Adipocyte (in vitro differentiated cells): Measurements from ENCODE around the gene LIPT1.

Experiments
- DNase-seq: peaks from one replicate; pipeline ENCODE4 v3.0.0-alpha.2; 2015; ENCODE audit warnings: low read depth
- H3K27me3 ChIP-seq: replicated peaks from 2 replicates; pipeline ENCODE4 v1.7.0; 2013; ENCODE audit warnings: mild to moderate bottlenecking, low read length, moderate library complexity; ENCODE audit not compliant: control insufficient read depth, insufficient read depth
- H3K36me3 ChIP-seq: 2 replicates; pipeline ENCODE4 v1.7.0; 2013; ENCODE audit warnings: low read length, mild to moderate bottlenecking, moderate library complexity; ENCODE audit not compliant: control insufficient read depth, insufficient read depth, severe bottlenecking
- H3K4me1 ChIP-seq: 2 replicates; pipeline ENCODE4 v1.7.0; 2013; ENCODE audit warnings: mild to moderate bottlenecking, low read length, moderate library complexity; ENCODE audit not compliant: control insufficient read depth, insufficient read depth
- H3K4me3 ChIP-seq: 2 replicates; pipeline ENCODE4 v1.7.0; 2013; ENCODE audit warnings: mild to moderate bottlenecking, low read length, moderate library complexity
- H3K9ac ChIP-seq: 2 replicates; pipeline ENCODE4 v1.7.0; 2013; ENCODE audit warnings: mild to moderate bottlenecking, low read length, moderate library complexity
- H3K9me3 ChIP-seq: 2 replicates; pipeline ENCODE4 v1.7.0; 2013; ENCODE audit warnings: mild to moderate bottlenecking, low read length, moderate library complexity; ENCODE audit not compliant: control insufficient read depth

LIPT1 gene

GRCh38 chr2:99141110-99142108 lies 13.4 kb upstream of the LIPT1 start, which contains the start of gene C2orf15:
C2orf15 (plus strand) TSS chr2:99141707; CDS start chr2:99150559, 8,852 bp downstream.
- Histone ChIP-seq H3K4me3 (peak within 1 kb of the TSS; percentile 95), H3K4me1 (peaks cover 10% of the 10 kb centered on the region), H3K9me3 (no peaks in the 10 kb centered on the region), H3K36me3 (no peaks in the 10 kb centered on the region), H3K27me3 (no peaks in the 10 kb centered on the region), H3K9ac (peak within 1 kb of the TSS; percentile 77)
- peak; percentile 92 for DNase-seq

- H3K9ac ChIP-seq: no peak overlapping the region
- no peaks in the 10 kb centered on the region for H3K36me3 ChIP-seq
- DNase-seq: no peak
- no peaks in the 10 kb centered on the region for H3K27me3 ChIP-seq
- no peaks in the 10 kb centered on the region for H3K9me3 ChIP-seq
- peaks cover 30% of the 10 kb centered on the region for H3K4me1 ChIP-seq
- H3K4me3 ChIP-seq: no peak overlapping the region
Measured at GRCh38 chr2:99150706-99151105, 4.1 kb upstream of the LIPT1 start.

DNA sequence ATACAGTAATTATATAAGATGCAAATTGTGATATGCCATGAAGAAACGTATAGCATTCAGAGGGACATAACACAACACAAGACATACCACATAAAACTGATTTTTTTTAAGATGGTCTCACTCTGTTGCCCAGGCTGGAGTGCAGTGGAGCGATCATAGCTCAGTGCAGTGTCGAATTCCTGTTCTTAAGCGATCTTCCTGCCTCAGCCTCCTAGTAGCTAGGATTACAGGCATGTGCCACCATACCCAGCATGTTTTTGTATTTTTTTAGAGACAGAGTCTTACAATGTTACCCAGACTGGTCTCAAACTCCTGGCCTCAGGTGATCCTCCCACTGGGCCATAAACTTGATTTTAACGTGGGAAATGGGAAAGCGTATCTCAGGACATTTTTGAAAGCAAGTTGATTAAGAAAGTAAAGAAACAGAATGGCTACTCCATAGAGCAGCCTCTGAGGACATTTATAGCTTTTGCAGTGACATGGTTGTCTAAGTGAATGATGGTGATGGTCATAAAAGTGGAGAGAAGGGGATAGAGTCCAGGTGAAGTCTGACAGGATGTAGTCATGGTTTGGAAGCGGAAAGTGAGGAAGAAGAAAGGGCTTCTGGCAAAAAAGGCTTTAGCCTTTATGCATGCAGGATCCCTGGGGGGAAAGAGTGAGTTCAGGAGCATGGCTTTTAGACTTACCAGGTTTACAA lies 2.4 kb upstream of the LIPT1 start:
- no peak for DNase-seq
- no peak overlapping the region for H3K9ac ChIP-seq
- no peaks in the 10 kb centered on the region for H3K9me3 ChIP-seq
- no peaks in the 10 kb centered on the region for H3K27me3 ChIP-seq
- peaks cover 33% of the 10 kb centered on the region for H3K4me1 ChIP-seq
- no peak overlapping the region for H3K4me3 ChIP-seq
- H3K36me3 ChIP-seq: no peaks in the 10 kb centered on the region

GRCh38 chr2:99153921-99154604 lies 704 bp upstream of the LIPT1 start:
- Histone ChIP-seq H3K4me3 (peak overlapping the region; percentile 95), H3K36me3 (peaks cover 5% of the 10 kb centered on the region), H3K9me3 (no peaks in the 10 kb centered on the region), H3K27me3 (no peaks in the 10 kb centered on the region), H3K4me1 (peaks cover 33% of the 10 kb centered on the region), H3K9ac (peak overlapping the region; percentile 90)
- DNase-seq: peak; percentile 18

DNA sequence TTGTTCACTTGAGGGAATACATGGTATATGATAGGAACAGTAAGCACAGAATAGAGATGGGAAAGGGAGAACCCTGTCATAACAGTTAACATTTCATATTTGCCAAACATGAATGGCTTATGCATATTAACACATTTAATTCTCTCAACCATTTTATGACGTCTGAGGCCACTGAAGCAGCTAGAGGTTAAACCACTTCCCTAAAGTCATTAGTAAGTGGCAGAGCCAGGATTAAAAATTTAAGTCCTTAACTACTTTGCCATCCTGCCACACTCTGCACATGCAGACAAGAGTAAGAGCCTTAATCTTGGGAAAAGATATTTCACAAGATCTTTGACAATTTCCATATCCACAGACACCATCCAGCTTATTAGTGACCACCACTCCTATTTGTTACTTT lies 2.1 kb downstream of the LIPT1 start:
- peaks cover 17% of the 10 kb centered on the region for H3K4me1 ChIP-seq
- no peaks in the 10 kb centered on the region for H3K9me3 ChIP-seq
- peaks cover 16% of the 10 kb centered on the region for H3K36me3 ChIP-seq
- no peak overlapping the region for H3K9ac ChIP-seq
- H3K27me3 ChIP-seq: no peaks in the 10 kb centered on the region
- DNase-seq: no peak
- H3K4me3 ChIP-seq: no peak overlapping the region

GRCh38 chr2:99158599-99158998 lies 3.8 kb downstream of the LIPT1 start:
- H3K9ac ChIP-seq: no peak overlapping the region
- peaks cover 27% of the 10 kb centered on the region for H3K36me3 ChIP-seq
- H3K4me1 ChIP-seq: peaks cover 14% of the 10 kb centered on the region
- H3K27me3 ChIP-seq: no peaks in the 10 kb centered on the region
- no peak overlapping the region for H3K4me3 ChIP-seq
- H3K9me3 ChIP-seq: no peaks in the 10 kb centered on the region
- DNase-seq: no peak

- Histone ChIP-seq H3K36me3 (peaks cover 27% of the 10 kb centered on the region), H3K27me3 (no peaks in the 10 kb centered on the region), H3K4me1 (peaks cover 6% of the 10 kb centered on the region), H3K9me3 (no peaks in the 10 kb centered on the region), H3K9ac (no peak overlapping the region), H3K4me3 (no peak overlapping the region)
- DNase-seq: no peak
Measured at GRCh38 chr2:99159594-99159993, 4.8 kb downstream of the LIPT1 start.

DNA sequence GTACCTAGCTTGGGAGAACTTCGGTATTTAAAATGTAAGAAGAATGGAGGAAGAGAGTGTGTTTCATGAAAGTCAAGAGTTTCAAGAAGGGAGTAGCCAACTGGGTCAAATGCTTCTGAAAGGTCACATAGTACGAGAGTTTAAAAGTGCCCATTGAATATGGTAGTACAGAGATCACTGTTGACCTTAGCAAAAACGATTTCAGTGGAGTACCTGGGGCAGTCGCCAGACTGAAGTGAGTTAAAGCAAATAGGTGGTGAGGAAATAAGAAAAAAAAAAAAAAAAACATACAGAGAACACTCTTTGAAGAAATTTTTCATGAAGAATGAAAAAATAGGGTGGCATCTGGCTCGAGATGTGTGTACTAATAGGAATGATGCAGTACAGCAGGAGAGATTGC lies 11.5 kb downstream of the LIPT1 start:
- H3K4me1 ChIP-seq: no peaks in the 10 kb centered on the region
- peaks cover 60% of the 10 kb centered on the region for H3K36me3 ChIP-seq
- H3K9ac ChIP-seq: no peak overlapping the region
- DNase-seq: no peak
- H3K27me3 ChIP-seq: no peaks in the 10 kb centered on the region
- H3K4me3 ChIP-seq: no peak overlapping the region
- H3K9me3 ChIP-seq: no peaks in the 10 kb centered on the region

DNA sequence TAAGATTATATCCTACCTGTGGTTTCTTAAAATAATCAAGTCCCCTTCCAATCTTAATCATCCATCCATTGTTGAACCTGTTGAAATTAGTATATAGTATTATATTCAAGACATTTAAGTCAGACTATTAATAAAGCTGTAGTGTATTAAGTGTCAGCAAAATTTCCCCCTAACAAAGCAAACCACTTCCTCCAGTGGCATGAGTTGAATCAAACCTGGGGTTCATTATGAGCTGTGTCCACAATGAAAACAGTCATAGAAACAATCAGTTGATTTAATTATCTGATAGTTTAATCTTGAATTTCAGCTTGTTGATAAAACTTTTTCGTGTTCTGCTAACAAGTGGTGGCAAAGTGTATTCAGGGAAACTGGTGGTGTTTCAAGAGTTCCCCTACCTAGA lies 14.8 kb downstream of the LIPT1 start:
- H3K4me3 ChIP-seq: no peak overlapping the region
- peaks cover 67% of the 10 kb centered on the region for H3K36me3 ChIP-seq
- H3K9ac ChIP-seq: no peak overlapping the region
- H3K4me1 ChIP-seq: no peaks in the 10 kb centered on the region
- H3K27me3 ChIP-seq: no peaks in the 10 kb centered on the region
- no peak for DNase-seq
- H3K9me3 ChIP-seq: no peaks in the 10 kb centered on the region

DNA sequence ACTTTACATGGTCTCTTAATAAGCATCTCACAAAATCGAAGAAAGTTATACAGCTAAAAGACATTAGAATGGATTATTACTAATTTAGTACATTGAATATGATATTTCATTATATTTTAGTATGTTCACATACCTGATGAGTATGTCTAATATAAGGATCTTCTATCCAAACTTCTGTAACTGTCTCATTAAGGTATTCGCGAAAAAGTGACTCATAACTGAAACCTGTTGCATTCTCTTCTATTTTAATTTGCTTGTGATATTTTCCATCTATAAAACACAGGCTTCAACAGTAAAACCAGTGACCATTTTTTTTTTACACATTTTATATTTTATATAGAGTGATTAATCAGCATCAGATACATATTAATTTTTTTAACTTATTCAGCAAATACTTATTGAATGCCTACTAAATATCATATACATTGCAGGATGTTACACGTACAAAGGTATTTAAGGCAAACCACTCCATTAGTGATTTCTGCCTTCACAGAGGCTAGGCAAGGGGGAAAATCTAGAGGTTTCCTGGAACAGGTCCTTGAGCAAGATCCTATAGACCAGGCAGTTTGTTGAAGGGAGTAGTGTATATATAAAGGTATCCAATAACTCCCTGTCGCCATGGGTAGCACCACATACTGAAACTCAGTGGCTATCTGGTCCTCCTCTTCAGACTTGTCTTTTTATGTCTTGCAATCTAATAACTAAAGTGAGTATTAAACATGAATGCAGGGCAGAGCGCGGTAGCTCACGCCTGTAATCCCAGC lies 16.8 kb downstream of the LIPT1 start:
- no peaks in the 10 kb centered on the region for H3K4me1 ChIP-seq
- H3K36me3 ChIP-seq: peaks cover 58% of the 10 kb centered on the region
- no peaks in the 10 kb centered on the region for H3K9me3 ChIP-seq
- H3K27me3 ChIP-seq: no peaks in the 10 kb centered on the region
- H3K9ac ChIP-seq: no peak overlapping the region
- H3K4me3 ChIP-seq: no peak overlapping the region
- DNase-seq: no peak
